ENCODE data around the gene NDUFS4.
"Not testable (repeated sequence)": the region's sequence is repeated elsewhere in the genome, so short reads cannot be mapped to it uniquely, and the experiment has no call there.

The NDUFS4 gene

DNA sequence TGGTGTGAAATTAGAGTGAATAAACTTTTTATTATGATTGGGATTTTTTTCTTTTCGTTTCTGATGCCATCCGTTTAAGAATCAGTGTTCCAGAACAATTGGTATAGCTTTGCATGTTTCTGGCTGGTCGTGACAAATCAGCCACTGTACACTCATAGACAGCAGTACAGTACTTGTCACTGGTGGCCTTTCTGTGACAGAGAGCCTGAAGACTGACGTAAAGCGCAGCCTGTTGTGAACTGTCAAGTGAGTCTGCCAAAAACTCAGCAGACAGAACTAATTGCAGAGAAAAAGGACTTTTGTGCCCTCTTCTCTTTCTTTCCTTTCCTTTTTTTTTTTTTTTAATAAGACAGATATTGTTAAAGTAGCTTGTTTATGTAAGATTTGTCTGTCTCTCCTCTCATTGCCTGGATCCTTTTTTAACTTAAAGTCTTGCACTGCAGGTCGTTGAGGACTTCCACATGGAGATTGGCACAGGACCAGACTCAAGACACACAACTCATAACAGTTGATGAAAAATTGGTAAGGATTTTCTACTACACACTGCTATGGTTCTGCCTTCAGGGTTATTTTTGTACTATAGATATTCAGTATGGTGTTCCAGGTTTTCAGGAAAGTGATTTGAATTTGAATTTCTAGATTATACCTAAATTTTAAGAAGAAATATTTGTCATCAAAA is 42.7 kb downstream of the NDUFS4 start:
- Mint-ChIP-seq H3K4me1 (no peaks in the 10 kb centered on the region), H3K36me3 (peaks cover 38% of the 10 kb centered on the region), H3K9me3 (no peaks in the 10 kb centered on the region), H3K27ac (no peak overlapping the region), H3K4me3 (no peak overlapping the region)
- DNase-seq (ENCODE audit: low spot score in 2 of 2), result no peak
- ATAC-seq, result no peak

DNA sequence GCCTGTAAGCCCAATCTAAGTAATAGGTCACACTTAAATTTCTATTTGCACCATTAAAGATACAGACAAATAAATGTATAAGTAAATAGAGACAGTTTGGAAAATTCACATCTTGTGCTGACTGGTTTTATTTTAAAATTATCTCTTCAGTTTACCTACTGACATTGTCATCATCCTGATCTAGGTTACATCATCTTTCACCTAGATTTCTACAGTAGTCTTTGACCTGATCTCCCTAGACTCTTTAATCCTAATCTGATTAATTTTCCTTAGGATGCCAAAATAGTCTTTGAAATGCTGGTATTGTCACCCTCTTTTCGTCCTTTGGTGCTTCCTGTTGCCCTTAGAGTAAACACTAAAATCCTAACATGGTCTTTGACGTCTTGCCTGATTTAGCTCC is 43.9 kb downstream of the NDUFS4 start:
- DNase-seq (ENCODE audit: low spot score in 2 of 2) (no peak), ATAC-seq (no peak)
- H3K9me3 Mint-ChIP-seq, result no peaks in the 10 kb centered on the region
- H3K36me3 Mint-ChIP-seq, result peaks cover 48% of the 10 kb centered on the region
- no peak overlapping the region for H3K4me3 Mint-ChIP-seq
- no peaks in the 10 kb centered on the region for H3K4me1 Mint-ChIP-seq
- no peak overlapping the region for H3K27ac Mint-ChIP-seq

DNA sequence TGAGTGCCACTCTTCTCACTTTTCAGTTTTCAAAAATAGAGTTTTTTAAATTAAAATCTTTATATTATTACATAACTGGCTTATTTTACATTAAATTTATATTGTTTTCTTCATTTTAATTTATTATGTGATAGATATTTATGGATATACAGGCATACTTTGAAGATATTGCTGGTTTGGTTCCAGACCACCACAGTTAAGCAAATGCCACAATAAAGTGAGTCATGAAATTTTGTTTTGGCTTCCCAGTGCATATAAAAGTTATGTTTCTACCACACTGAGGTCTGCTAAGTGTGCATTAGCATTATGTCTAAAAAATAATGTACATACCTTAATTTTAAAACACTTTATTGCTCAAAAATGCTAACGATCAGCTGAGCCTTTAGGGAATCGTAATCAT is 47.4 kb downstream of the NDUFS4 start:
- Mint-ChIP-seq H3K4me1 (peaks cover under 1% of the 10 kb centered on the region), H3K9me3 (no peaks in the 10 kb centered on the region), H3K27ac (no peak overlapping the region), H3K36me3 (peaks cover 50% of the 10 kb centered on the region), H3K4me3 (no peak overlapping the region)
- DNase-seq (ENCODE audit: low spot score in 2 of 2) (no peak), ATAC-seq (no peak)

DNA sequence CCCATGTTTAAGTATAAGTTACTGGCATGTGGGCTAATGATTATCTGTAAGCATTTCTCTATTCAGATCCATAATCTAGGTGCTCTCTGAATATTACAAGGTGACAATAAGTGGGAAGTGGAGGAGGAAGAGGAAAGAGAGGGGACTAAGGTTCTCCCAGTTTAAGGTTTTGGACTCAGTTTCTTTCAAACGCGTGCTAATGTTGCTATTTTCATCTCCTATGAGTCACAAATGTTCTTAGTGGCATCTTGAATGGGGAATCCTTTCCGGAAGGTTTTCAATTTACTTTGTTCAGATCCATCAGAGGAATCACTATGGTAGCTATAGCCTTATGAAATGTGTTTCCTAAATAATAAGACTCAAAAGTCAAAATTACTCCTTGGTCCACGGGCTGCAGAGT is 48.5 kb downstream of the NDUFS4 start:
- DNase-seq (ENCODE audit: low spot score in 2 of 2); ATAC-seq; H3K4me3 Mint-ChIP-seq; H3K9me3 Mint-ChIP-seq; H3K4me1 Mint-ChIP-seq; H3K27ac Mint-ChIP-seq: not testable (repeated sequence)
- peaks cover 44% of the 10 kb centered on the region for H3K36me3 Mint-ChIP-seq

DNA sequence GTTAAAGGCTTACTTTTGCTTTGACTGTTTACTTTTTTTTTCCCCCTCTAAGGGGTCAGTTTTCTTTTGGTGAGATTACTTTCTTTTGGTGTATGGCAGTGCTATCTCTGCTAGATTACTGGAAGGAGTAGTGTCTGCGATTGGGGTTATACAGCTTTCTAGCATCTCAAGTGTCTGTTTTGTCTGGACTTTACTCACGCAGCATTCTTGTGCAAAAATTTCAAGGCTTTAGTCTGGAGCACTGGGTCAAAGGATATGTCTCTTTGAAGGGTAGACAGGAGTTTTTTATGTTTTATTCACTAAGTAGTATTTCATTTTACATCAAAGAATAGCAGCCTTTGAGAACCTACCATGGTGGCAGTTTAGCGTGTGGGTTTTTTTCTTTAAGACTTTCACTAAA is 52.6 kb downstream of the NDUFS4 start:
- Mint-ChIP-seq H3K4me3 (no peak overlapping the region), H3K36me3 (peaks cover 15% of the 10 kb centered on the region), H3K4me1 (peaks cover 6% of the 10 kb centered on the region), H3K9me3 (no peaks in the 10 kb centered on the region), H3K27ac (no peak overlapping the region)
- ATAC-seq, result no peak
- DNase-seq (ENCODE audit: low spot score in 2 of 2), result no peak

DNA sequence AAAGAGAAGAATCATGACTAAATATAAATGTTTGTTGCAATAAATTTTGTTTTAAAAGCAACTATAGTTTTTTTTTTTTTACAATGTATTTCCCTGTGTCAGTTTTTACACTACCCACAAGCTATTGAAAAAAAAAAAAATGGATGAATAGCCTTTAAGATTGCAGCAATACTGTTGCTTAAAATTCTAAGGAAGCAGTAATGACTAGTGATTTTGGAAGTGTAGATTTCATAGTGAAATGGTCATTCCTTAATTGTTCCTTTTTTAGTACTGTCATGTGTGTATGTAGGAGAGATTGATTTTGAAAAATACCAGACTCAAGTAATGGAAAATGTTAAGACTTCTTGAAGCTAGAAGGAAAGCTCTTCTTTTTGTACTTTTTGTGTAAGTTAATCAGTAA is 53.1 kb downstream of the NDUFS4 start:
- DNase-seq (ENCODE audit: low spot score in 2 of 2) (no peak), ATAC-seq (no peak)
- no peak overlapping the region for H3K4me3 Mint-ChIP-seq
- no peaks in the 10 kb centered on the region for H3K9me3 Mint-ChIP-seq
- peaks cover 6% of the 10 kb centered on the region for H3K4me1 Mint-ChIP-seq
- peaks cover 12% of the 10 kb centered on the region for H3K36me3 Mint-ChIP-seq
- no peak overlapping the region for H3K27ac Mint-ChIP-seq

DNA sequence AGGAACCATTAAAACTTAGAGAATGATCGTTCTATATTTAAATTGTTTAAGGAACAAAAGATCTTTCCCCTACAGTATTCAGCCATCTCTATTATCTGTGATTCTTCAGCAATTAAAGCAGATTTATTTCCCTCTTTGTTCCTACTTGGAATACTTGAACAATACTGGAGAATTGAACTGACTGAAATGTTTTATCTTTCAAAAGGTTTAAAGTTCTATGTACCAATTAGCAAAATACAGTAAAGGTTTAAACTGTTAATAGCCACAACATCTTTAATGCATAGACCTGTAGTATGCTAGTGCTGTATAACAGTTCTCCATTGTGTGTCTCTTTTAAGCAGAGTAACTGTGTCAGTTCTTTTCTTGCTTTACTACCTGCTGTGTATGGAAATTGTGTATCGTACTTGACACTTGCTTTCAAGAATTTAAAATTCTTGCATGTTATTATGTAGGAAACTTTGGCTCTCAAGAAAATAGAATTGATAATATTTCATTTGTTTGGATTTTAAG is 54.0 kb downstream of the NDUFS4 start:
- Mint-ChIP-seq H3K36me3 (peaks cover 5% of the 10 kb centered on the region), H3K9me3 (no peaks in the 10 kb centered on the region), H3K4me3 (no peak overlapping the region), H3K27ac (no peak overlapping the region), H3K4me1 (peaks cover 6% of the 10 kb centered on the region)
- DNase-seq (ENCODE audit: low spot score in 2 of 2) (no peak), ATAC-seq (no peak)

DNA sequence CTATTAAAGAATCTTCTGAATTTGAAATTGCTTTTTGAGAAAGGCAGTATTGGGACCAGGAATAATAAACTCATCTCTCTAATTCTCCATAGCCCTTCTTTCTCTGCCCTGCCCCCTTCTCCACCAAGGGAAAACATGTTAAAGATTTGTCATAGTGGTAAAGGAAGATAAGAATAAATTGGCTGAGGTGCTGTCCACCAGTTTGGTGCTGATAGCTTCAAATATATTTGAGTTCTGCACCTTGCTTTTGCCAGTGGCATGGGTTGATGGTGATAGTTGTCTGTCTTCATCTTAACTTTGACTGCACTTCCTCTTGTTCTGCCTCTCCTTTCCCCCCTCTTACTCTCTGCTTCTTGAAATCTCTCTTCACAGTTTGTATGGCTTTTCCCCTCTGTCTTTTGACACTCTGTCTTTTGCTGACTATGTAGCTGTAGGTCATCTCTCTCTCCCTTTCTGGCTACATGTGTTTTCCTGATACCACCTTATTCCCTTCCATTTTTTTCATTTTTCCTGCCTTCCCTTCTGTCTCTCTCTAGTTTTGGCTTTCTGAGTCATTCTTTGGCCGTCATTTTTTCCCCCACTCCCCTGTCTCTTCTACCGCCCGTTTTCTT is 56.6 kb downstream of the NDUFS4 start:
- no peak for DNase-seq (ENCODE audit: low spot score in 2 of 2)
- no peak overlapping the region for H3K4me3 Mint-ChIP-seq
- peaks cover 3% of the 10 kb centered on the region for H3K9me3 Mint-ChIP-seq
- peaks cover 6% of the 10 kb centered on the region for H3K4me1 Mint-ChIP-seq
- ATAC-seq, result no peak
- no peaks in the 10 kb centered on the region for H3K36me3 Mint-ChIP-seq
- no peak overlapping the region for H3K27ac Mint-ChIP-seq

DNA sequence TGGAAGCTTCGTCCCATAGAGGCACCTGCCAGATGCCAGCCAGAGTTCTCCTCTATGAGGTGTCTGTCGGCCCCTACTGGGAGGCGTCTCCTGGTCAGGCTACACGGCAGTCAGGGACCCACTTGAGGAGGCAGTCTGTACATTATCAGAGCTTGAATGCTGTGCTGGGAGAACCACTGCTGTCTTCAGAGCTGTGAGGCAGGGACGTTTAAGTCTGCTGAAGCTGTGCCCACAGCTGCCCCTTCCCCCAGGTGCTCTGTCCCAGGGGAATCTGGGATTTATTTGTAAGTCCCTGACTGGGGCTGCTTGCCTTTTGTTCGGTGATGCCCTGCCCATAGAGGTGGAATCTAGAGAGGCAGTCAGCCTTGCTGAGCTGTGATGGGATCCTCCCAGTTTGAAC is 70.8 kb downstream of the NDUFS4 start:
- H3K27ac Mint-ChIP-seq, result no peak overlapping the region
- peaks cover 44% of the 10 kb centered on the region for H3K4me1 Mint-ChIP-seq
- peaks cover 3% of the 10 kb centered on the region for H3K9me3 Mint-ChIP-seq
- no peaks in the 10 kb centered on the region for H3K36me3 Mint-ChIP-seq
- DNase-seq (ENCODE audit: low spot score in 2 of 2), result no peak
- no peak overlapping the region for H3K4me3 Mint-ChIP-seq
- ATAC-seq, result no peak

DNA sequence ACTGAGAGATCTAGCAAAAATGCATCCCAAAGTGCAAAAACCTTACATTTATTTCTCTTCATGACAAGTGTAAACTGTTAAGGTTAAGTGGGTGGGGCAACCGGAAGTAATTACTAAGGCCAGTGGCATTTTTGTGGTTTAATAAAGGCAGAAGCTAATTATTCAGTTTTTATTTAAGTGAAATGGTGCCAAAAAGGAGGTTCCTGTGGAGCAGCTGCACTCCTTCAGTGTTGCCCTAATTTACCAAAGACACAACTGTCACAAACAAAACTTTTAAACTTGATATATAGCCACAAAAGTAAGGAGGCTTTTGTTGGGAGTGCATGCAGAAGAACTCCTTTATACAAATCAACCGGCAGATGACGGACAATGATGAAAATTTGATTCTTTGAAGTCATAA is 81.6 kb downstream of the NDUFS4 start:
- H3K4me1 Mint-ChIP-seq, result no peaks in the 10 kb centered on the region
- H3K27ac Mint-ChIP-seq, result no peak overlapping the region
- no peak for DNase-seq (ENCODE audit: low spot score in 2 of 2)
- no peak for ATAC-seq
- no peaks in the 10 kb centered on the region for H3K9me3 Mint-ChIP-seq
- no peak overlapping the region for H3K4me3 Mint-ChIP-seq
- H3K36me3 Mint-ChIP-seq, result peaks cover 15% of the 10 kb centered on the region

DNA sequence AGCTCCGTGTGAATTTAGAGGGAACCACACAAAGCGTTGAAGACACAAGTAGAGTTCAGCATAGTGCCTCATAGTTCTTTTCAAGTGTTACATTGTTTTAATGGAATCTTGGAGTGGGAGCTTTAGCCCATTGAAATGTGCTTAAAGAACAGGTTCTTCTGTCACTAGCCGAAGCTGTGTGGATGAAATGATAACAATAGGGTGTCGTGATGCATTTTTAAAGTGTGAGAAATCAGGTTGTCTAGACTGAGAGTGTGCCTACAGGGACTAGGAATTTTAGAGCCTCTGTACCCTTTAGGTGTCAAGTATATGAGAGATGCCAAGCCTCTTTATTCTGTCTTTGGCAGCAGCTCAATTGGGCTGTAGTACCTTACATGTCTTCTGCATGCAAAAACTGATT is 83.0 kb downstream of the NDUFS4 start:
- DNase-seq (ENCODE audit: low spot score in 2 of 2) (no peak), ATAC-seq (no peak)
- no peak overlapping the region for H3K27ac Mint-ChIP-seq
- H3K4me3 Mint-ChIP-seq, result no peak overlapping the region
- peaks cover 7% of the 10 kb centered on the region for H3K36me3 Mint-ChIP-seq
- no peaks in the 10 kb centered on the region for H3K9me3 Mint-ChIP-seq
- no peaks in the 10 kb centered on the region for H3K4me1 Mint-ChIP-seq

DNA sequence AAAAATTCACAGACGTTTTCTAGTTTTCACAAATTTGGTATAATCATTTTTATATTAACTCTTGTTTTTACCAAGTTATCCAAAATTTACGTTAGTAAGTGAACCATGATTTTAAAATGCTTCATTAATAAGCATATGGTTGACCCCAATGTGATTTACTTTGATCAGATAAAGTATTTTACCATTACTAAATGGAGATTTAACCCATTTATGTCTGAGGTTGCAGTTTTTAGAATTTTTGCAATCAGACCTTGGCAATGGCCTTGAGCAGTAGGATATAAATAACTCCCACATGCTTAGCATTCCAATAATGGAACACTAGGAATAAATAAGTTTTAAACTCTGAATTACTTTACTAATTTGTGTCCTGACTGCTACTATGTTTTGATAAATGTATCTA is 84.6 kb downstream of the NDUFS4 start:
- DNase-seq (ENCODE audit: low spot score in 2 of 2) (no peak), ATAC-seq (no peak)
- Mint-ChIP-seq H3K9me3 (peaks cover 2% of the 10 kb centered on the region), H3K36me3 (peaks cover 19% of the 10 kb centered on the region), H3K27ac (no peak overlapping the region), H3K4me3 (no peak overlapping the region), H3K4me1 (no peaks in the 10 kb centered on the region)

DNA sequence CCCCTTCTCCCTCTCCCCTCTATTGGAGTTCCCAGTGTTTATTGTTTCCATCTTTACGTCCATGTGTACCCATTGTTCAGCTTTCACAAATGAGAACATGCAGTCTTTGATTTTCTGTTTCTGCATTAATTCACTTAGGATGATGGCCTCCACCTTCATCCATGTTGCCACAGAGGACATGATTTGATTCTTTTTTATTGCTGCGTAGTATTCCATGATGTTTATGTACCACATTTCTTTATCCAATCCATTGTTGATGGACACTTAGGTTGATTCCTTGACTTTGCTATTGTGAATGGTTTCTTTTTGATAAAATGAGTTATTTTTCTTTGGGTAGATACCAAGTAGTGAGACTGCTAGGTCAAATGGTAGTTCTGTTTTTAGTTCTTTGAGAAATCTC is 88.9 kb downstream of the NDUFS4 start:
- Mint-ChIP-seq H3K27ac (no peak overlapping the region), H3K9me3 (peaks cover 2% of the 10 kb centered on the region), H3K36me3 (peaks cover 19% of the 10 kb centered on the region), H3K4me3 (no peak overlapping the region), H3K4me1 (no peaks in the 10 kb centered on the region)
- no peak for DNase-seq (ENCODE audit: low spot score in 2 of 2)
- ATAC-seq, result no peak

DNA sequence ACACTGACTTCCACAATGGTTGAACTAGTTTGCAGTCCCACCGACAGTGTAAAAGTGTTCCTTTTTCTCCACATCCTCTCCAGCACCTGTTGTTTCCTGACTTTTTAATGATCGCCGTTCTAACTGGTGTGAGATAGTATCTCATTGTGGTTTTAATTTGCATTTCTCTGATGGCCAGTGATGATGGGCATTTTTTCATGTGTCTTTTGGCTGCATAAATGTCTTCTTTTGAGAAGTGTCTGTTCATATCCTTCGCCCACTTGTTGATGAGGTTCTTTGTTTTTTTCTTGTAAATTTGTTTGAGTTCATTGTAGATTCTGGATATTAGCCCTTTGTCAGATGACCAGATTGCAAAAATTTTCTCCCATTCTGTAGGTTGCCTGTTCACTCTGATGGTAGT is 100.1 kb downstream of the NDUFS4 start:
- not testable (repeated sequence) for H3K27ac Mint-ChIP-seq; H3K4me3 Mint-ChIP-seq; H3K9me3 Mint-ChIP-seq; DNase-seq (ENCODE audit: low spot score in 2 of 2); ATAC-seq
- Mint-ChIP-seq H3K36me3 (peaks cover 20% of the 10 kb centered on the region), H3K4me1 (peaks cover 23% of the 10 kb centered on the region)

DNA sequence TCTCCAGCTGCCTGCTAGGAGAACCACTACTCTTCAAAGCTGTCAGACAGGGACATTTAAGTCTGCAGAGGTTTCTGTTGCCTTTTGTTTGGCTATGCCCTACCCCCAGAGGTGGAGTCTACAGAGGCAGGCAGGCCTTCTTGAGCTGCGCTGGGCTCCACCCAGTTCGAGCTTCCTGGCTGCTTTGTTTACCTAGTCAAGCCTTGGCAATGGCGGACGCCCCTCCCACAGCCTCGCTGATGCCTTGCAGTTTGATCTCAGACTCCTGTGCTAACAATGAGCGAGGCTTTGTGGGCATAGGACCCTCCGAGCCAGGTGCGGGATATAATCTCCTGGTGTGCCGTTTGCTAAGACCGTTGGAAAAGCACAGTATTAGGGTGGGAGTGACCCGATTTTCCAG is 104.9 kb downstream of the NDUFS4 start:
- not testable (repeated sequence) for DNase-seq (ENCODE audit: low spot score in 2 of 2); H3K9me3 Mint-ChIP-seq; H3K27ac Mint-ChIP-seq; H3K36me3 Mint-ChIP-seq; ATAC-seq; H3K4me3 Mint-ChIP-seq
- H3K4me1 Mint-ChIP-seq, result peaks cover 18% of the 10 kb centered on the region

DNA sequence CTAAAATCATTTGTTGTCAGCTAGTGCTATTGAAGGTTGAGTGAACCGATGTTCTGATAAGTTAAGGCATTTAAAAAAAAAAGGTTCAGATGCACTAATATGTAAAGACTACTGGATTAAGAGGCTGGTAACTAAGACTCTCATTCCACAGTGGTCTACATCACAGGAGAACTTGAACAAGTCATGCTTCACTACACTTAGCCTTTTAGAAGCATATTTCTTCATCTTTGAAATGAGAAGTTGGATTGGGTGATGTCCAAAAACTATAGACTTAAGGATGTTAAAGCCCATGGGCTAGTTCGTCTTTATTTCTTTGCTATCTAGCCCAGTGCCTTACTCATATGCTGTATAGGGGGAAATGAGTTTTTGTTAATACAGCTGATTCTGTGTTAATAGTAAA is 107.2 kb downstream of the NDUFS4 start:
- Mint-ChIP-seq H3K9me3 (peaks cover 4% of the 10 kb centered on the region), H3K4me1 (peaks cover 18% of the 10 kb centered on the region), H3K36me3 (peaks cover 7% of the 10 kb centered on the region), H3K27ac (no peak overlapping the region), H3K4me3 (no peak overlapping the region)
- DNase-seq (ENCODE audit: low spot score in 2 of 2), result no peak
- no peak for ATAC-seq
